Neural crest cell (in vitro differentiated cells): ENCODE results near the gene ADCY5. TPM values are rescaled to one million over a fixed set of nuclear protein-coding genes. Genes with fewer than 3 reads are reported as not detected.

Experiments used
- DNase-seq: peaks from one replicate; pipeline ENCODE4 v3.0.0; 2021; ENCODE audit warnings: low read depth, mixed read lengths, low spot score
- H3K27ac Mint-ChIP-seq: one replicate; pipeline ENCODE4 v1.8.0; 2021; ENCODE audit warnings: mild to moderate bottlenecking, mixed read lengths; ENCODE audit not compliant: unreplicated experiment
- H3K27me3 Mint-ChIP-seq: 2 replicates; pipeline ENCODE4 v1.8.0; 2021; ENCODE audit warnings: low read depth, mild to moderate bottlenecking, mixed read lengths
- H3K36me3 Mint-ChIP-seq: 2 replicates; pipeline ENCODE4 v1.8.0; 2021; ENCODE audit warnings: low read depth, mild to moderate bottlenecking, mixed read lengths
- H3K4me1 Mint-ChIP-seq: 2 replicates; pipeline ENCODE4 v1.8.0; 2021; ENCODE audit warnings: mixed read lengths
- H3K4me3 Mint-ChIP-seq: one replicate; pipeline ENCODE4 v1.8.0; 2021; ENCODE audit warnings: mild to moderate bottlenecking, mixed read lengths
- H3K9me3 Mint-ChIP-seq: 2 replicates; pipeline ENCODE4 v1.8.0; 2021; ENCODE audit warnings: mixed read lengths
- CTCF ChIP-seq: fragments of 200-600 bp; sonication (generic); conservative IDR thresholded peaks from 2 replicates; pipeline ENCODE4 v1.5.0; 2021; ENCODE audit warnings: antibody characterized with exemption, mild to moderate bottlenecking
- total RNA-seq: library from RNA; stranded (reverse); gene quantifications from 2 replicates; pipeline ENCODE4 v1.2.1, GENCODE V29; 2021

Gene ADCY5
- total RNA-seq, 1 donor from 2014 or later, result 2.2 TPM

- Mint-ChIP-seq H3K9me3 (no peaks in the 10 kb centered on the region), H3K27me3 (peaks cover 23% of the 10 kb centered on the region), H3K4me1 (peaks cover 10% of the 10 kb centered on the region), H3K4me3 (no peak overlapping the region), H3K36me3 (no peaks in the 10 kb centered on the region), H3K27ac (no peak overlapping the region)
- DNase-seq, result no peak
- TF ChIP-seq CTCF, result no peak
These were observed 9.4 kb upstream of the ADCY5 start for GRCh38 chr3:123458255-123458654.

- Mint-ChIP-seq H3K27ac (no peak overlapping the region), H3K36me3 (no peaks in the 10 kb centered on the region), H3K4me1 (peaks cover 10% of the 10 kb centered on the region), H3K27me3 (peaks cover 24% of the 10 kb centered on the region), H3K9me3 (no peaks in the 10 kb centered on the region), H3K4me3 (no peak overlapping the region)
- no peak for DNase-seq
- TF ChIP-seq CTCF, result no peak
These were observed 9.0 kb upstream of the ADCY5 start for GRCh38 chr3:123457841-123458240.

DNA sequence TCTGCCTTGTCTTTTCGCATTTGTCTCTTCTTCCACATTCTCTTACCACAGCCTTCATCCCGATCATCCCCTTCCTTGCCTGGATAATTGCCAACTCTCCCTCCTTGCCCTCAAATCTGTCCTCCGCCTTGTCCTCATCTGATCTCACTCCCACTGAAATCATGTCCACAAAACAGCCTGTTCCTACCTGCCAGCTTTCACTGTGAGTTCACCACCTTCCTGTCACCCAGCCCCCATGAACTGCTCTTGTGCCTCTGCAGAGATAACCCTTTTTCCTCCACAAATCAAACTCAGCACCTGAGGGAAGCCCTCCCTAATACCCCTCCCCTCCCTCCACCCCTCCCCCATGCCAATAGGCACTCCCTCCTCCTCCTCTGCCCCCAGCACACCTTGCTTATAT is 4.8 kb upstream of the ADCY5 start:
- peaks cover 4% of the 10 kb centered on the region for H3K4me1 Mint-ChIP-seq
- no peaks in the 10 kb centered on the region for H3K9me3 Mint-ChIP-seq
- DNase-seq, result no peak
- no peak overlapping the region for H3K27ac Mint-ChIP-seq
- TF ChIP-seq CTCF, result no peak
- peaks cover 49% of the 10 kb centered on the region for H3K27me3 Mint-ChIP-seq
- H3K36me3 Mint-ChIP-seq, result no peaks in the 10 kb centered on the region
- no peak overlapping the region for H3K4me3 Mint-ChIP-seq

- Mint-ChIP-seq H3K4me3 (peak overlapping the region; percentile 85), H3K27ac (no peak overlapping the region), H3K36me3 (no peaks in the 10 kb centered on the region), H3K9me3 (no peaks in the 10 kb centered on the region), H3K27me3 (peaks cover 67% of the 10 kb centered on the region), H3K4me1 (peaks cover 9% of the 10 kb centered on the region)
- no peak for DNase-seq
- TF ChIP-seq CTCF, result no peak
These were observed 2.3 kb upstream of the ADCY5 start for GRCh38 chr3:123451186-123451585.

DNA sequence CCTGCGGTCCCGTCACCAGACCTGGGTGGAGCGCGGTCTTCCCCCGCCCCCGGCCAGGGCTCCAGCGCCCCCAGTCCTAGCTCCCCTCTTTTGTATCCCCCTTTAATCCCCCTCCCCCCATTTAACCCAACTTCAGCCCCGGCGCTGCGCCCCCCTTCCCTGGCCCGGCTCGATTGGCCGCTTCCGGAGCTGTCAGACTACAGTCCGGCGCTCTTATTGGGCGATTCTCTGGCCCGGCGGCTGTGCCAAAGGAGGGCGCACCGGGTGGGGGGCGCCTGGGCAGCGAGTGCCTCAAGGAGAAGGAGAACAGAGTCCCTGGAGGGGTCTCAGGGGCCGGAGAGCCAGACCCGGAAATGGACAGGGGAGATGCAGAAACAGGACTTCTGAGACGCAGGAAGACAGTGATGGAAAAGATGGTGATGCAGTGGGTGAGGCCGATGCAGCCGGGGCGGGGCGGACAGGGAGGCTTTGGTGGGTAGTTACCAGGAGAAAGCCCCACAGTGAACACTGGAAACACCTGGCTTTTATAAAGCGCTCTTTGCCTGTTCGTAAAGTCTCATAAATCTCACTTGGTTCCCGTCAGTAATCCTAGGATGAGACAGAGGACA is 1.2 kb upstream of the ADCY5 start:
- Mint-ChIP-seq H3K27ac (no peak overlapping the region), H3K4me1 (peaks cover 9% of the 10 kb centered on the region), H3K27me3 (peaks cover 72% of the 10 kb centered on the region), H3K36me3 (no peaks in the 10 kb centered on the region), H3K4me3 (peak overlapping the region; percentile 85), H3K9me3 (no peaks in the 10 kb centered on the region)
- DNase-seq, result peak; percentile 23
- TF ChIP-seq CTCF, result no peak
